NCI-H524 treated with DMSO at 0.1 percent for 48 hours (cell line): ENCODE results near the gene DMXL2.
"Not testable (repeated sequence)": the region's sequence is repeated elsewhere in the genome, so short reads cannot be mapped to it uniquely, and the experiment has no call there.

Source experiments
- DNase-seq: peaks from one replicate; lab custom pipeline; 2025; lab: John Stamatoyannopoulos, UW

DMXL2 gene

DNA sequence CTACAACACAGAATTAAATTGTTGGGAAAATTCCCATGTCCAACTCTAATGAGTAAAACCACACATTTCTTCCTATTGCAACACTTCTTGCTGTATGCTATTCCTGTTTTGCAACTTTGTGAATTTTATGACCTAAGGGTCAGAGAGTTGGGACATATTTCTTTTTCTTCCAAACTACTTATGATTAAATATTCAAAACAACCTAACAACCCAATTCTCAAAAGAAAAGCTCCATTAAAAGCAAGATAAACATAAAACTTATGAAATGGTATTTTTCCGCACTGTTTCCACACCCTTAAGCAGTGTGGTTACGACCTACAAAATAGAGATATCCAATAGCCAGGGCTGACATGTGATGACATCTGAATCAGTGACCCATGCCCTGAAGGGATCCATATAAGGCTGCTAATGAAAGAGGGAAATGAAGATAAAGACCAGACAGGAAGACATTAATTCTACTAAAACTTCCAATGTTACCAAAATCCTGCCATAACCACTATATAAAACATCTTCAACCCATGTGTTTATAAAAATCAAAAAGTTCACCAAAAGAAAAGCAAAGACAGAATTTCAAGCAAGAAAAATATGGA is 45.6 kb downstream of the DMXL2 start:
- DNase-seq, result no peak

GRCh38 chr15:51576286-51576850 is 46.2 kb downstream of the DMXL2 start:
- no peak for DNase-seq

DNA sequence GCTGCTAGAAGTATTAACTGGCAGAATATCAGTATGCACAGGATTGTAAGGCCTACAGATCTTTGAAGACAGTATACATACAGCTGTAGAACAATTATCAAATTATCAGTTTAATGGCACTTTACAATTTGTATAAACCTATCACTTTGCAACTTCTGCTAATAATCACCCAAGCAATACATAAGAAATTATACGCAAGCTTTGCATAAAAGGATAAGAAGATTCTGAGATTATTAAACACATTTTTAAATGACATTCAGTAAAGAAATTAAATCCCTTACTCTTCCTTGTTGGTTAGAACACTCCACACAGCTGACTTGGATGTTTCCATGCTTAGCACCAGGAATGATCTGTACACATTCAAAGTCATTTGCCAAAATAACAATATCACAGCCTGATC is 46.8 kb downstream of the DMXL2 start:
- DNase-seq, result no peak

GRCh38 chr15:51573352-51573751 is 49.2 kb downstream of the DMXL2 start:
- not testable (repeated sequence) for DNase-seq

DNA sequence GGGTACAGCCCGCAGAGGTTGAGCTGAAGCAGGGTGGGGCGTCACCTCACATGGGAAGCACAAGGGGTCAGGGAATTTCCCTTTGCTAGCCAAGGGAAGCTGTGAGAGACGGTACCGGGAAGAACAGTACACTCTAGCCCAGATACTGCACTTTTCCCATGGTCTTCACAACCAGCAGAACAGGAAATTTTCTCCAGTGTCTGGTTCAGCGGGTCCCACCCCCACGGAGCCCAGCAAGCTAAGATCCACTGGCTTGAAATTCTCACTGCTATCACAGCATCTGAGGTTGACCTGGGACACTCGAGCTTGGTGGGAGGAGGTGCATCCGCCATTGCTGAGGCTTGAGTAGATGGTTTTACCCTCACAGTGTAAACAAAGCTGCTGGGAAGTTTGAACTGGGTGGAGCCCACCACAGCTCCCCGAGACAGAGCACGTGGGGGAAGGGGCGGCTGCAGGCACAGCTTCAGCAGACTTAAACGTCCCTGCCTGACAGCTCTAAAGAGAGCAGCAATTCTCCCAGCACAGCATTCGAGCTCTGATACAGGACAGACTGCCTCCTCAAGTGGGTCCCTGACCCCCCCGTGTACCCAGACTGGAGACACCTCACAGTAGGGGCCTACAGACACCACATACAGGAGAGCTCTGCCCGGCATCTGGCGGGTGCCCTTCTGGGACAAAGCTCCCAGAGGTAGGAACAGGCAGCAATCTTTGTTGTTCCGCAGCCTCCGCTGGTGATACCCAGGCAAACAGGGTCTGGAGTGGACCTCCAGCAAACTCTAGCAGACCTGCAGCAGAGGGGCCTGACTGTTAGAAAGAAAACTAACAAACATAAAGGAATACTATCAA is 53.4 kb downstream of the DMXL2 start:
- DNase-seq, result not testable (repeated sequence)

GRCh38 chr15:51561271-51561670 is 61.3 kb downstream of the DMXL2 start:
- DNase-seq, result no peak

GRCh38 chr15:51558876-51559275 is 63.7 kb downstream of the DMXL2 start:
- DNase-seq, result no peak

DNA sequence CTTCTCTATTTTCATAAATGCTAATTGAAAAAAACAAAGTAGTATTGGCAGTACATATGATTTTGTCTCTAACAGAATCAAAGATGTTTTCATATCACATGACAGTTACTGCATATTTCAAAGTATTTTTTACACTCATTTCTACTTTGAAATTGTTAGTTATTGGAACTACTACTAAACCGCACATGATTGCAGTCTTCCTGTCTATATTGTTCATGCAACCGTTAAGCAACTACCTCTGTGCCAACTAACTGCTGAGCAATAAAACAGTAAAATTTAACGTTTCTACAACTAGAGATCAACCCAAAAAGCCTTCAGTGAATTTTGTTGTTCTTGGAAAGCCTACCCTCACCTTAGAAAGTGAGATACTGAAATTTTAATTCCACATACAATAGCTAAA is 64.2 kb downstream of the DMXL2 start:
- no peak for DNase-seq

- DNase-seq, result peak; percentile 66
Observed at GRCh38 chr15:51550841-51551240, 71.7 kb downstream of the DMXL2 start.

GRCh38 chr15:51547656-51548055 is 74.9 kb downstream of the DMXL2 start:
- no peak for DNase-seq

DNA sequence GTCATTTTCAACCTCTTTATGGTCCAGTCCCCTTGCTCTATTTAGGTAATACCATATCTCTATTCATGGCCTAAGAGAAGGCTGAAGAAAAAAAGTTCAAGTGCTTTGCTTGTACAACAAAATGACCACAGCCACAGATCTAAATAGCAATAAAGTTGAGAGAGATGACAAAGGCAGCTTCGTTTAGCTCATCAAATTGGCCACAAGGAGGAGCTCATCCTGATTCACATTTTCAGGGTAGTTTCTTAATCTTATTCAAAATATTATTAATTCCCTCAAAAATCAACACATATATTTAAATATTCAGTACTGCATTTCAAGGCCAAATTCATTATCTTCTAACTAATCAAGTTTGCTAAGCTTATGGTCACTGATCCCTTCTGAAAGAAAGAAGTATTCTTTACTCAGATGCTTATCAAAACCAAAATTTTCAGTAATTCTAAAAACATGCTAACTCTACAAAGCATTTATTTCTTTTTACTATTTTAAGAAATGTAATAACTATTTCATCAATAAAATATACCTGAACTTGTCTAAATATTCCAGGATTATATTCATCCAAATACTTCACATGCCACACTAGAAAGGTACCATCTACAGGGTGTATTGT is 85.5 kb downstream of the DMXL2 start:
- no peak for DNase-seq

DNA sequence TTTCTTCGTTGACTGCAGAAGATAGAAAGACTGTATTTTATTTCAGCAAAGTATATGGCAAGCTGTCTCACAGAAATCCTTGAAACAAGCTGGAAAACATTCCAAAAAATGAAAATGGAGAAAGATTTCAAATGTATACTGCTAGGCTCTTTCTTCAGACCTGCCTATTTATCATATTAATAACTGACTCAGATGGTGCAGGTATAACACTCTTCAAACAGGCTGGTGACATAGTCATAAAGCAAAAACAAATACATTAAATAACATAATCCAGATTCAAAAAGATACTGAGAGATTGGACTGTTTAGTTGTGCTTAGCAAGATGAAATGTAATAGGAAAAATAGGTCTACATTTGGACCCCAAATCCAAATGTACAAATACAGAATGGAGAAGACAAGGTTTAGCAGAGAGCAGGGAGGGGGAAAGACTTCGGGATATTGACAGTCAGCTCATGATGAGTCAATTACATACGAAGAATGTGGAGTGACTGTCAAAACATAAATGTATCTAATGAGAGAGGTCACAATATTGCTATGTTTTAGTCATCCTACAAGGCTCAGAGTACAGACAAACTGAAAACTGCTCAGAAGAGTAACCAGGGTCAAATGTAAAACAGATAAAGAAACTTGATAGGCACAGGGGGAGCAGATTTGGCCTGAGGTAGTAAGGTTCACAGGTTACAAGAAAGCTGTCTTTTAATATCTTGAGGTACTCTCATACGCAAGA is 88.7 kb downstream of the DMXL2 start:
- no peak for DNase-seq

DNA sequence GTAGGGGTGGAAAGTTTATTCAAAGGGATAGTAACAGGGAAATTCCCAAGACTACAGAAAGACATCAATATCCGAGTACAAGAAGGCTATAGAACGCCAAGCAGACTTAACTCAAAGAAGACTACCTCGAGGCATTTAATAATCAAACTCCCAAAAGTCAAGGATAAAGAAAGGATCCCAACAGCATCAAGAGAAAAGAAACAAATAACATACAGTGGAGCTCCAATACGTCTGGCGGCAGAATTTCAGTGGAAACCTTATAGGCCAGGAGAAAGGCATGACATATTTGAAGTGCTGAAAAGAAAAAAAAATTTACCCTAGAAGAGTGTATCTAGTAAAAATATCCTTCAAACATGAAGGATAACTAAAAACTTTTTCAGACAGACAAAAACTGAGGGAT is 95.6 kb downstream of the DMXL2 start:
- DNase-seq, result no peak

DNA sequence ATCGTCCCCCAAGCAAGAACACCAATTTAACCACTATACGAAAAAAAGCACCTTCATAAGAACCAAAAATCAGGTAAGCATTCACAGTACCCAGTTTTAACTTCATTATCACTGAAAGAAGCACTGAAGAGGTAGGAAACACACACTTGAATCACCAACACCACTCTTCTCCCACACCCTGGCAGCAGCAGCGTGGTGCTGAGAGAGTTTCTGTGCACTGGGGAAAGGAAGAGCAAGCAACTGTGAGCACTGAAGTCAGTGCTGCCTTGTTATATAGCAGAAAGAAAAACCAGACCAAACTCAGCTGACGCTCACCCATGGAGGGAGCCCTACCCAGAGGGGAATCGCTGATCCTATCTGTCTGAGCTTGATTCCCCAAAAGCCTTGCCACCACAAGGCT is 98.2 kb downstream of the DMXL2 start:
- DNase-seq, result no peak

- DNase-seq, result no peak
Observed at GRCh38 chr15:51516291-51516690, 106.3 kb downstream of the DMXL2 start.

DNA sequence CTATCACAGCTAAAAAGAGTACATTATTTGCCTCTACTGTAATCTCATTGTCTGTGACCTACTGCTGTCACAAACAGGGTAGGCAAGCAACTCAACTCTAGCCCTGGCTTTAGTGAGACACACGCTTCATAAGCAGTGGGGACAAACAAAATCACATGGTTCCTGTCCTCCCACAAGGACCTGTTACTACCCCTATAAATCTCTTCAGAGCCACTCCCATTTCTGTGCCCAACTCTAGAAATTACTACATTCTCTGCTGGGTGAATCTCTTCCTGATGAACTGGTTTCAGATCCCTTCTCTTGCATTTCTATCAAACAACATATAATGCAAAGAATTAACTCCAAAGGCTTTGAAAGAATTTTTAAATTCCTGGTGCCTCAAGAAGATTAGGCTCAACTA is 117.3 kb downstream of the DMXL2 start:
- DNase-seq, result no peak

GRCh38 chr15:51503003-51503402 is 119.6 kb downstream of the DMXL2 start:
- DNase-seq, result no peak

- no peak for DNase-seq
Observed at GRCh38 chr15:51499379-51499976, 123.1 kb downstream of the DMXL2 start.

GRCh38 chr15:51497806-51498205 is 124.8 kb downstream of the DMXL2 start:
- no peak for DNase-seq

GRCh38 chr15:51496246-51496645 is 126.3 kb downstream of the DMXL2 start:
- no peak for DNase-seq

- no peak for DNase-seq
Observed at GRCh38 chr15:51494411-51495314, 127.9 kb downstream of the DMXL2 start.
